IPS DF 4.7 (cell line): ENCODE results near the gene MAGEA12.
"Not testable (repeated sequence)": the region's sequence is repeated elsewhere in the genome, so short reads cannot be mapped to it uniquely, and the experiment has no call there.

Experiments used
- DNase-seq: peaks from one replicate; pipeline ENCODE4 v3.0.0-alpha.2; 2013; ENCODE audit warnings: low spot score; ENCODE audit errors: extremely low read depth

MAGEA12 gene

GRCh38 chrX:152733261-152733975 is at the start of gene MAGEA12, which contains the start of gene CSAG1:
MAGEA12 (plus strand) TSS chrX:152733757; CDS start chrX:152736162, 2,405 bp downstream.
CSAG1 (minus strand) TSS chrX:152733721; CDS start chrX:152732460, 1,261 bp downstream.
- no peak for DNase-seq

- DNase-seq = not testable (repeated sequence)
Measured at GRCh38 chrX:152697952-152698931, 35.3 kb upstream of the MAGEA12 start, which contains the start of gene MAGEA3. MAGEA3 (plus strand) TSS chrX:152698794; CDS start chrX:152700833, 2,039 bp downstream.

- not testable (repeated sequence) for DNase-seq
Measured at GRCh38 chrX:152700390-152700789, 33.2 kb upstream of the MAGEA12 start.

- not testable (repeated sequence) for DNase-seq
Measured at GRCh38 chrX:152706500-152706899, 27.1 kb upstream of the MAGEA12 start.

- DNase-seq = not testable (repeated sequence)
Measured at GRCh38 chrX:152709173-152709572, 24.4 kb upstream of the MAGEA12 start, which contains the start of gene CSAG2. CSAG2 (minus strand) TSS chrX:152709273; CDS start chrX:152709112, 161 bp downstream.

- not testable (repeated sequence) for DNase-seq
Measured at GRCh38 chrX:152713195-152713594, 20.4 kb upstream of the MAGEA12 start.

- DNase-seq = not testable (repeated sequence)
Measured at GRCh38 chrX:152713815-152714787, 19.5 kb upstream of the MAGEA12 start, which contains the start of gene MAGEA2B. MAGEA2B (plus strand) TSS chrX:152714628; CDS start chrX:152717107, 2,479 bp downstream.

- DNase-seq = no peak
Measured at GRCh38 chrX:152725409-152725808, 8.1 kb upstream of the MAGEA12 start.

GRCh38 chrX:152734143-152734858 is 744 bp downstream of the MAGEA12 start:
- not testable (repeated sequence) for DNase-seq

- no peak for DNase-seq
Measured at GRCh38 chrX:152735101-152735500, 1.5 kb downstream of the MAGEA12 start.

- DNase-seq = no peak
Measured at GRCh38 chrX:152735860-152736511, 2.4 kb downstream of the MAGEA12 start.

GRCh38 chrX:152736528-152736927 is 3.0 kb downstream of the MAGEA12 start:
- DNase-seq = not testable (repeated sequence)

GRCh38 chrX:152738560-152738959 is 5.0 kb downstream of the MAGEA12 start:
- DNase-seq = no peak

- not testable (repeated sequence) for DNase-seq
Measured at GRCh38 chrX:152753686-152754650, 20.4 kb downstream of the MAGEA12 start, which contains the start of gene MAGEA2. MAGEA2 (minus strand) TSS chrX:152753842; CDS start chrX:152751363, 2,479 bp downstream.

- DNase-seq = not testable (repeated sequence)
Measured at GRCh38 chrX:152754871-152755270, 21.3 kb downstream of the MAGEA12 start.

- DNase-seq = not testable (repeated sequence)
Measured at GRCh38 chrX:152758918-152759317, 25.4 kb downstream of the MAGEA12 start, which contains the start of gene CSAG3. CSAG3 (plus strand) TSS chrX:152759218.

GRCh38 chrX:152759544-152759943 is 26.0 kb downstream of the MAGEA12 start:
- DNase-seq = not testable (repeated sequence)

GRCh38 chrX:152761582-152761981 is 28.0 kb downstream of the MAGEA12 start:
- not testable (repeated sequence) for DNase-seq
